HepG2 (cell line): Measurements from ENCODE around the gene MOCS1. TPM values are rescaled to one million over a fixed set of nuclear protein-coding genes. Genes with fewer than 3 reads are reported as not detected.

Source experiments
- ATAC-seq: fragments of 200-7000 bp; cut with Tn5 transposase; 3 replicates; pipeline ENCODE4 v1.9.1; 2020; ENCODE audit warnings: mild to moderate bottlenecking, moderate library complexity
- BruUV-seq: library from RNA; stranded (reverse); fragments of 400-500 nt; replicated peaks from 2 replicates; lab custom pipeline; 2021; lab: Mats Ljungman, UMichigan
- CTCF ChIA-PET: fragments of 300-600 bp; formaldehyde crosslinking; extraction: SDS; loops from one replicate; lab custom pipeline; 2021; ENCODE audit warnings: low total read pairs, inconsistent platforms, low intra/inter-chr PET ratio; lab: Yijun Ruan, JAX
- POLR2A ChIA-PET: fragments of 350-600 bp; sonication (Branson Sonifier 250); formaldehyde crosslinking; loops from one replicate; lab custom pipeline; 2020; ENCODE audit warnings: antibody characterized with exemption, inconsistent platforms; lab: Yijun Ruan, JAX
- DNase-seq: peaks from one replicate; pipeline ENCODE4 v3.0.0-alpha.2; 2015; ENCODE audit warnings: low spot score
- FAIRE-seq: peaks from 3 replicates; lab custom pipeline; 2011; peaks lifted over from hg19 to GRCh38; lab: Jason Lieb, UNC
- H2AFZ ChIP-seq: one replicate; pipeline ENCODE4 v1.6.1; 2011; ENCODE audit warnings: low read length, inconsistent platforms
- H3K27ac ChIP-seq: fragments of 300-600 bp; 3 replicates; pipeline ENCODE4 v1.8.0; 2011; ENCODE audit warnings: mixed run types, mild to moderate bottlenecking, mixed read lengths, low read length, inconsistent platforms; ENCODE audit not compliant: insufficient read depth; ENCODE audit errors: extremely low read length
- H3K27me3 ChIP-seq, 2 experiments: fragments of 200-600 bp in 1 of 2; 2 replicates in 1 of 2; 3 replicates in 1 of 2; pipeline versions ENCODE4 v1.6.0 to v1.8.0; 2011; ENCODE audit warnings: low read length in 2 of 2, mild to moderate bottlenecking in 2 of 2, moderate library complexity in 2 of 2, inconsistent platforms in 1 of 2; ENCODE audit not compliant: insufficient read depth in 2 of 2, control insufficient read depth in 1 of 2
- H3K36me3 ChIP-seq, 2 experiments: fragments of 200-600 bp in 1 of 2; replicated peaks in 1 of 2; 2 replicates in 1 of 2; 3 replicates in 1 of 2; pipeline versions ENCODE4 v1.5.1 to v1.8.0; 2011; ENCODE audit warnings: low read length in 2 of 2, inconsistent platforms in 1 of 2; ENCODE audit not compliant: insufficient read depth in 2 of 2, control insufficient read depth in 1 of 2
- H3K4me1 ChIP-seq: 2 replicates; pipeline ENCODE4 v1.5.1; 2012; ENCODE audit warnings: low read length, inconsistent platforms; ENCODE audit not compliant: insufficient read depth
- H3K4me2 ChIP-seq: 2 replicates; pipeline ENCODE4 v1.6.0; 2011; ENCODE audit warnings: low read depth, low read length, inconsistent platforms
- H3K4me3 ChIP-seq, 3 experiments: fragments of 200-600 bp in 1 of 3; sonication (generic), shearing (Covaris generic) in 1 of 3; replicated peaks in 1 of 3; 2 replicates each; pipeline ENCODE4 v1.5.1; 2011 to 2016; ENCODE audit warnings: low read length in 3 of 3, inconsistent platforms in 2 of 3, low read depth in 2 of 3, mild to moderate bottlenecking in 2 of 3, control low read depth in 1 of 3, mixed read lengths in 1 of 3; ENCODE audit not compliant: insufficient read depth in 1 of 3
- H3K79me2 ChIP-seq: one replicate; pipeline ENCODE4 v1.6.1; 2011; ENCODE audit warnings: low read length, inconsistent platforms; ENCODE audit not compliant: insufficient read depth
- H3K9ac ChIP-seq: 2 replicates; pipeline ENCODE4 v1.6.0; 2011; ENCODE audit warnings: mild to moderate bottlenecking, low read depth, low read length, inconsistent platforms; ENCODE audit not compliant: insufficient read depth
- H3K9me3 ChIP-seq: 2 replicates; pipeline ENCODE4 v1.5.1; 2012; ENCODE audit warnings: mild to moderate bottlenecking, low read length
- H4K20me1 ChIP-seq: 2 replicates; pipeline ENCODE4 v1.6.0; 2011; ENCODE audit warnings: inconsistent platforms, mild to moderate bottlenecking, low read length, moderate library complexity; ENCODE audit not compliant: insufficient read depth
- CHCHD3 ChIP-seq: sonication (generic); formaldehyde crosslinking; IDR thresholded peaks from 2 replicates; pipeline ENCODE4 v1.8.0; 2022; ENCODE audit warnings: mild to moderate bottlenecking, missing genetic modification reagents, moderate library complexity
- E2F5 ChIP-seq: sonication (generic); formaldehyde crosslinking; conservative IDR thresholded peaks from 2 replicates; pipeline ENCODE4 v1.4.0; 2020; ENCODE audit warnings: missing genetic modification reagents
- EP300 ChIP-seq, 3 experiments: sonication (generic) in 1 of 3; formaldehyde crosslinking in 1 of 3; IDR thresholded peaks; 2 replicates each; pipeline versions ENCODE4 v1.5.1 to v1.6.1; 2011 to 2020; ENCODE audit warnings: low read depth in 2 of 3, low read length in 2 of 3, borderline replicate concordance in 1 of 3, improper control_type of control experiment in 1 of 3, mild to moderate bottlenecking in 1 of 3, missing genetic modification reagents in 1 of 3, moderate library complexity in 1 of 3
- KAT8 ChIP-seq: IDR thresholded peaks from 2 replicates; pipeline ENCODE4 v1.6.1; 2016; ENCODE audit warnings: missing genetic modification reagents, missing compliant biosample characterization
- MEF2D ChIP-seq: sonication (generic); formaldehyde crosslinking; IDR thresholded peaks from 2 replicates; pipeline ENCODE4 v1.5.1; 2020; ENCODE audit warnings: mild to moderate bottlenecking, missing genetic modification reagents
- POLR2G ChIP-seq: fragments of 200-400 bp; formaldehyde crosslinking; IDR thresholded peaks from 2 replicates; pipeline ENCODE4 v1.6.1; 2018; ENCODE audit warnings: mild to moderate bottlenecking, low read depth, low read length, moderate library complexity
- TBX3 ChIP-seq: fragments of 450-650 bp; IDR thresholded peaks from 2 replicates; pipeline ENCODE4 v1.6.1; 2017; ENCODE audit warnings: antibody characterized with exemption, mild to moderate bottlenecking, inconsistent platforms, borderline replicate concordance
- U2AF2 ChIP-seq: fragments of 200-400 bp; formaldehyde crosslinking; IDR thresholded peaks from 2 replicates; pipeline ENCODE4 v1.6.1; 2017; ENCODE audit warnings: low read depth, mild to moderate bottlenecking, low read length
- WIZ ChIP-seq: sonication (generic); formaldehyde crosslinking; IDR thresholded peaks from 2 replicates; pipeline ENCODE4 v1.5.1; 2020; ENCODE audit warnings: mild to moderate bottlenecking, missing genetic modification reagents
- ZNF326 ChIP-seq: sonication (generic); formaldehyde crosslinking; IDR thresholded peaks from 2 replicates; pipeline ENCODE4 v1.4.0; 2020; ENCODE audit warnings: missing genetic modification reagents, borderline replicate concordance
- ZNF839 ChIP-seq: sonication (generic); formaldehyde crosslinking; IDR thresholded peaks from 2 replicates; pipeline ENCODE4 v1.4.0; 2020; ENCODE audit warnings: missing genetic modification reagents, mild to moderate bottlenecking, borderline replicate concordance
- ZSCAN30 ChIP-seq: sonication (generic); formaldehyde crosslinking; IDR thresholded peaks from 2 replicates; pipeline ENCODE4 v1.5.0; 2020; ENCODE audit warnings: mild to moderate bottlenecking, missing genetic modification reagents
- WGBS: methylation state at CpG from one replicate; pipeline ENCODE4 v1.1.6; 2017; ENCODE audit warnings: low lambda C conversion rate; 5-methylcytosine and 5-hydroxymethylcytosine counted together
- in situ Hi-C: cut with HindIII; loops from 2 replicates; pipeline ENCODE4 v1.10.0; 2017; ENCODE audit warnings: low pct_unique_long_range_greater_than_20kb; ENCODE audit not compliant: extremely low pct_ligation_motif_present
- intact Hi-C: fragments of 100-400 bp; cut with micrococcal nuclease; formaldehyde crosslinking; loops from one replicate; pipeline ENCODE4 v1.10.0; 2022; ENCODE audit not compliant: unreplicated experiment
- polyA plus RNA-seq, 8 experiments: library from polyadenylated mRNA; depleted of rRNA in 3 of 8; stranded (reverse) in 7 of 8; unstranded in 1 of 8; fragments of >200 nt; fragmentation: Illumina TruSeq in 4 of 8; extraction: Trizol in 4 of 8; gene quantifications; 2 replicates each; pipeline versions ENCODE4 v1.2.1 to v1.2.3, GENCODE V29; 2011 to 2016; ENCODE audit warnings: low read depth in 4 of 8, missing spikeins in 1 of 8, mixed read lengths in 1 of 8; ENCODE audit not compliant: insufficient read depth in 1 of 8
- total RNA-seq, 5 experiments: library from RNA; depleted of rRNA; stranded (reverse); fragments of >200 nt; fragmentation: Illumina TruSeq; extraction: Trizol; gene quantifications; 2 replicates each; pipeline ENCODE4 v1.2.3, GENCODE V29; 2016; ENCODE audit warnings: low read depth in 1 of 5
- TF ChIP-seq, protein P1 (sequence below): sonication (generic); formaldehyde crosslinking; IDR thresholded peaks from 2 replicates; pipeline ENCODE4 v1.8.1; 2023; ENCODE audit warnings: mild to moderate bottlenecking, missing genetic modification reagents
- TF ChIP-seq, protein P2 (sequence below): sonication (generic); formaldehyde crosslinking; IDR thresholded peaks from 2 replicates; pipeline ENCODE4 v1.4.0; 2020; ENCODE audit warnings: mild to moderate bottlenecking, missing genetic modification reagents, borderline replicate concordance
- TF ChIP-seq, protein P3 (sequence below): sonication (generic); formaldehyde crosslinking; IDR thresholded peaks from 2 replicates; pipeline ENCODE4 v1.8.0; 2022; ENCODE audit warnings: mild to moderate bottlenecking, missing genetic modification reagents; ENCODE audit not compliant: insufficient replicate concordance

The MOCS1 gene
- total and polyA plus RNA-seq, 2 of the 13 experiments (the other 11 are each of a cell fraction or from before 2014, with no cell fraction given), result 5.3 to 11.7 TPM

GRCh38 chr6:39901116-39901655 is 33.1 kb downstream of the MOCS1 start:
- POLR2A ChIA-PET, result no interaction called here
- BruUV-seq, result no TSS peak
- in situ Hi-C loops, result no loop called here
- Histone ChIP-seq H3K27ac (no peak overlapping the region), H3K9ac (no peak overlapping the region), H3K27me3 (no peaks in the 10 kb centered on the region; a peak in 1 of 5 replicates), H3K36me3 (no peaks in the 10 kb centered on the region), H3K9me3 (no peaks in the 10 kb centered on the region), H3K79me2 (no peaks in the 10 kb centered on the region), H3K4me2 (no peak overlapping the region), H3K4me1 (no peaks in the 10 kb centered on the region), H4K20me1 (no peaks in the 10 kb centered on the region), H2AFZ (no peak overlapping the region), H3K4me3 (no peak overlapping the region)
- no peak for ATAC-seq
- intact Hi-C loops, result no loop called here
- 59% methylated on average over 10 of the region's 10 CpGs for WGBS
- CTCF ChIA-PET, result no interaction called here
- DNase-seq, result no peak
- no peak for FAIRE-seq
- no peak for TF ChIP-seq EP300 (IDR thresholded peaks at IDR 0.05; ENCODE audit: low read depth in 2 of 2, low read length in 2 of 2)
- TF ChIP-seq EP300 (CRISPR knock-in tag; IDR thresholded peaks at IDR 0.05; ENCODE audit: borderline replicate concordance), result no peak
- TF ChIP-seq, protein P1, sequence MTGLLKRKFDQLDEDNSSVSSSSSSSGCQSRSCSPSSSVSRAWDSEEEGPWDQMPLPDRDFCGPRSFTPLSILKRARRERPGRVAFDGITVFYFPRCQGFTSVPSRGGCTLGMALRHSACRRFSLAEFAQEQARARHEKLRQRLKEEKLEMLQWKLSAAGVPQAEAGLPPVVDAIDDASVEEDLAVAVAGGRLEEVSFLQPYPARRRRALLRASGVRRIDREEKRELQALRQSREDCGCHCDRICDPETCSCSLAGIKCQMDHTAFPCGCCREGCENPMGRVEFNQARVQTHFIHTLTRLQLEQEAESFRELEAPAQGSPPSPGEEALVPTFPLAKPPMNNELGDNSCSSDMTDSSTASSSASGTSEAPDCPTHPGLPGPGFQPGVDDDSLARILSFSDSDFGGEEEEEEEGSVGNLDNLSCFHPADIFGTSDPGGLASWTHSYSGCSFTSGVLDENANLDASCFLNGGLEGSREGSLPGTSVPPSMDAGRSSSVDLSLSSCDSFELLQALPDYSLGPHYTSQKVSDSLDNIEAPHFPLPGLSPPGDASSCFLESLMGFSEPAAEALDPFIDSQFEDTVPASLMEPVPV (CRISPR knock-in tag), result no peak
- no peak for TF ChIP-seq POLR2G
- TF ChIP-seq KAT8, result no peak
- TF ChIP-seq U2AF2, result no peak
- no peak for TF ChIP-seq ZNF839 (CRISPR knock-in tag)
- no peak for TF ChIP-seq ZNF326 (CRISPR knock-in tag)
- TF ChIP-seq E2F5 (CRISPR knock-in tag), result no peak
- TF ChIP-seq MEF2D, result no peak
- TF ChIP-seq ZSCAN30 (CRISPR knock-in tag), result no peak
- TF ChIP-seq TBX3, result no peak
- TF ChIP-seq, protein P2, sequence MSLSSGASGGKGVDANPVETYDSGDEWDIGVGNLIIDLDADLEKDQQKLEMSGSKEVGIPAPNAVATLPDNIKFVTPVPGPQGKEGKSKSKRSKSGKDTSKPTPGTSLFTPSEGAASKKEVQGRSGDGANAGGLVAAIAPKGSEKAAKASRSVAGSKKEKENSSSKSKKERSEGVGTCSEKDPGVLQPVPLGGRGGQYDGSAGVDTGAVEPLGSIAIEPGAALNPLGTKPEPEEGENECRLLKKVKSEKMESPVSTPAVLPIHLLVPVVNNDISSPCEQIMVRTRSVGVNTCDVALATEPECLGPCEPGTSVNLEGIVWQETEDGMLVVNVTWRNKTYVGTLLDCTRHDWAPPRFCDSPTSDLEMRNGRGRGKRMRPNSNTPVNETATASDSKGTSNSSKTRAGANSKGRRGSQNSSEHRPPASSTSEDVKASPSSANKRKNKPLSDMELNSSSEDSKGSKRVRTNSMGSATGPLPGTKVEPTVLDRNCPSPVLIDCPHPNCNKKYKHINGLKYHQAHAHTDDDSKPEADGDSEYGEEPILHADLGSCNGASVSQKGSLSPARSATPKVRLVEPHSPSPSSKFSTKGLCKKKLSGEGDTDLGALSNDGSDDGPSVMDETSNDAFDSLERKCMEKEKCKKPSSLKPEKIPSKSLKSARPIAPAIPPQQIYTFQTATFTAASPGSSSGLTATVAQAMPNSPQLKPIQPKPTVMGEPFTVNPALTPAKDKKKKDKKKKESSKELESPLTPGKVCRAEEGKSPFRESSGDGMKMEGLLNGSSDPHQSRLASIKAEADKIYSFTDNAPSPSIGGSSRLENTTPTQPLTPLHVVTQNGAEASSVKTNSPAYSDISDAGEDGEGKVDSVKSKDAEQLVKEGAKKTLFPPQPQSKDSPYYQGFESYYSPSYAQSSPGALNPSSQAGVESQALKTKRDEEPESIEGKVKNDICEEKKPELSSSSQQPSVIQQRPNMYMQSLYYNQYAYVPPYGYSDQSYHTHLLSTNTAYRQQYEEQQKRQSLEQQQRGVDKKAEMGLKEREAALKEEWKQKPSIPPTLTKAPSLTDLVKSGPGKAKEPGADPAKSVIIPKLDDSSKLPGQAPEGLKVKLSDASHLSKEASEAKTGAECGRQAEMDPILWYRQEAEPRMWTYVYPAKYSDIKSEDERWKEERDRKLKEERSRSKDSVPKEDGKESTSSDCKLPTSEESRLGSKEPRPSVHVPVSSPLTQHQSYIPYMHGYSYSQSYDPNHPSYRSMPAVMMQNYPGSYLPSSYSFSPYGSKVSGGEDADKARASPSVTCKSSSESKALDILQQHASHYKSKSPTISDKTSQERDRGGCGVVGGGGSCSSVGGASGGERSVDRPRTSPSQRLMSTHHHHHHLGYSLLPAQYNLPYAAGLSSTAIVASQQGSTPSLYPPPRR, result no peak
- no peak for TF ChIP-seq WIZ
- TF ChIP-seq, protein P3, sequence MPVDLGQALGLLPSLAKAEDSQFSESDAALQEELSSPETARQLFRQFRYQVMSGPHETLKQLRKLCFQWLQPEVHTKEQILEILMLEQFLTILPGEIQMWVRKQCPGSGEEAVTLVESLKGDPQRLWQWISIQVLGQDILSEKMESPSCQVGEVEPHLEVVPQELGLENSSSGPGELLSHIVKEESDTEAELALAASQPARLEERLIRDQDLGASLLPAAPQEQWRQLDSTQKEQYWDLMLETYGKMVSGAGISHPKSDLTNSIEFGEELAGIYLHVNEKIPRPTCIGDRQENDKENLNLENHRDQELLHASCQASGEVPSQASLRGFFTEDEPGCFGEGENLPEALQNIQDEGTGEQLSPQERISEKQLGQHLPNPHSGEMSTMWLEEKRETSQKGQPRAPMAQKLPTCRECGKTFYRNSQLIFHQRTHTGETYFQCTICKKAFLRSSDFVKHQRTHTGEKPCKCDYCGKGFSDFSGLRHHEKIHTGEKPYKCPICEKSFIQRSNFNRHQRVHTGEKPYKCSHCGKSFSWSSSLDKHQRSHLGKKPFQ (CRISPR knock-in tag), result no peak
- no peak for TF ChIP-seq CHCHD3 (CRISPR knock-in tag)
